GM06990 (cell line): Measurements from ENCODE around the gene ODAD4.

Experiments used
- DNase-seq: peaks from one replicate; pipeline ENCODE4 v3.0.0-alpha.2; 2011; ENCODE audit not compliant: insufficient read length; ENCODE audit errors: extremely low read depth
- H3K27me3 ChIP-seq: replicated peaks from 2 replicates; pipeline ENCODE4 v1.6.0; 2011; ENCODE audit warnings: low read length; ENCODE audit not compliant: control insufficient read depth, insufficient read depth
- H3K36me3 ChIP-seq: 2 replicates; pipeline ENCODE4 v1.5.1; 2011; ENCODE audit warnings: low read length; ENCODE audit not compliant: control insufficient read depth, insufficient read depth
- H3K4me3 ChIP-seq: replicated peaks from 2 replicates; pipeline ENCODE4 v1.5.1; 2011; ENCODE audit warnings: low read depth, mild to moderate bottlenecking, control low read depth, low read length
- CTCF ChIP-seq: IDR thresholded peaks from 2 replicates; pipeline ENCODE4 v1.5.1; 2011; ENCODE audit warnings: low read length, control low read depth, mild to moderate bottlenecking, inconsistent platforms; ENCODE audit not compliant: insufficient read depth, poor library complexity, severe bottlenecking

ODAD4 gene

GRCh38 chr17:41915566-41915965, 14.9 kb upstream of the ODAD4 start:
- Histone ChIP-seq H3K36me3 (peaks cover 26% of the 10 kb centered on the region), H3K27me3 (no peaks in the 10 kb centered on the region), H3K4me3 (no peak overlapping the region)
- no peak for TF ChIP-seq CTCF
- DNase-seq: no peak

- H3K4me3 ChIP-seq: peak overlapping the region; percentile 93
- TF ChIP-seq CTCF: no peak
Observed at GRCh38 chr17:41917192-41917591, 13.2 kb upstream of the ODAD4 start.

GRCh38 chr17:41917679-41918313, 12.6 kb upstream of the ODAD4 start:
- Histone ChIP-seq H3K27me3 (no peaks in the 10 kb centered on the region), H3K4me3 (peak overlapping the region; percentile 93), H3K36me3 (peaks cover 13% of the 10 kb centered on the region)
- no peak for TF ChIP-seq CTCF
- no peak for DNase-seq

More at GRCh38 chr17:41917192-41917591, 13.2 kb upstream of the ODAD4 start:
- no peaks in the 10 kb centered on the region for H3K27me3 ChIP-seq
- H3K36me3 ChIP-seq: peaks cover 17% of the 10 kb centered on the region
- no peak for DNase-seq

GRCh38 chr17:41918314-41919164, 11.9 kb upstream of the ODAD4 start, which contains the start of gene ACLY:
ACLY (minus strand) TSS chr17:41918951; CDS start chr17:41913873, 5,078 bp downstream.
- Histone ChIP-seq H3K36me3 (peaks cover 9% of the 10 kb centered on the region), H3K27me3 (no peaks in the 10 kb centered on the region), H3K4me3 (peak within 1 kb of the TSS; percentile 93)
- peak; percentile 99 for DNase-seq
- no peak for TF ChIP-seq CTCF

GRCh38 chr17:41919165-41919817, 11.1 kb upstream of the ODAD4 start:
- no peaks in the 10 kb centered on the region for H3K27me3 ChIP-seq
- no peak for TF ChIP-seq CTCF
- DNase-seq: no peak
- peak overlapping the region; percentile 52 for H3K4me3 ChIP-seq
- H3K36me3 ChIP-seq: peaks cover 5% of the 10 kb centered on the region
